H9 (cell line): Measurements from ENCODE around the gene WFIKKN1. TPM values are rescaled to one million over a fixed set of nuclear protein-coding genes. Genes with fewer than 3 reads are reported as not detected.

Experiments used
- DNase-seq: peaks from one replicate; pipeline ENCODE4 v3.0.0-alpha.2; 2017
- H2AFZ ChIP-seq: one replicate; pipeline ENCODE4 v1.6.1; 2013; ENCODE audit warnings: mild to moderate bottlenecking, low read length, control low read depth, moderate library complexity
- H2AK5ac ChIP-seq: 2 replicates; pipeline ENCODE4 v1.6.1; 2013; ENCODE audit warnings: low read length, control low read depth, mixed read lengths; ENCODE audit not compliant: insufficient read length
- H2BK120ac ChIP-seq: one replicate; pipeline ENCODE4 v1.6.1; 2013; ENCODE audit warnings: low read depth, mild to moderate bottlenecking, low read length, control low read depth, inconsistent platforms; ENCODE audit not compliant: poor library complexity, severe bottlenecking
- H2BK12ac ChIP-seq: 2 replicates; pipeline ENCODE4 v1.6.1; 2013; ENCODE audit warnings: low read length, control low read depth, mixed read lengths, low read depth; ENCODE audit not compliant: insufficient read length
- H2BK15ac ChIP-seq: 2 replicates; pipeline ENCODE4 v1.6.1; 2013; ENCODE audit warnings: low read depth, low read length, control low read depth
- H2BK20ac ChIP-seq: one replicate; pipeline ENCODE4 v1.6.1; 2013; ENCODE audit warnings: low read depth, mild to moderate bottlenecking, low read length, control low read depth, inconsistent platforms; ENCODE audit not compliant: poor library complexity, severe bottlenecking
- H2BK5ac ChIP-seq: 2 replicates; pipeline ENCODE4 v1.6.1; 2013; ENCODE audit warnings: low read length, control low read depth, mixed read lengths; ENCODE audit not compliant: insufficient read length
- H3K14ac ChIP-seq: 2 replicates; pipeline ENCODE4 v1.6.1; 2013; ENCODE audit warnings: low read length, control low read depth; ENCODE audit not compliant: insufficient read depth
- H3K18ac ChIP-seq: 2 replicates; pipeline ENCODE4 v1.6.1; 2013; ENCODE audit warnings: low read depth, mild to moderate bottlenecking, mixed read lengths, low read length, control low read depth; ENCODE audit not compliant: insufficient read length
- H3K23ac ChIP-seq: 2 replicates; pipeline ENCODE4 v1.6.1; 2013; ENCODE audit warnings: low read length, control low read depth, mixed read lengths, low read depth; ENCODE audit not compliant: insufficient read length
- H3K23me2 ChIP-seq: 2 replicates; pipeline ENCODE4 v1.6.1; 2013; ENCODE audit warnings: low read depth, mild to moderate bottlenecking, mixed read lengths, low read length, control low read depth; ENCODE audit not compliant: insufficient read length, poor library complexity, severe bottlenecking
- H3K27ac ChIP-seq: 2 replicates; pipeline ENCODE4 v1.5.1; 2013; ENCODE audit warnings: low read length, control low read depth, mixed read lengths, low read depth; ENCODE audit not compliant: insufficient read length
- H3K27me3 ChIP-seq: 2 replicates; pipeline ENCODE4 v1.6.1; 2013; ENCODE audit warnings: low read length, control low read depth, inconsistent platforms; ENCODE audit not compliant: insufficient read depth
- H3K4ac ChIP-seq: 2 replicates; pipeline ENCODE4 v1.6.1; 2013; ENCODE audit warnings: low read depth, mild to moderate bottlenecking, control low read depth, inconsistent platforms, low read length, moderate library complexity
- H3K4me1 ChIP-seq: 2 replicates; pipeline ENCODE4 v1.6.1; 2013; ENCODE audit warnings: low read length, control low read depth, inconsistent platforms; ENCODE audit not compliant: insufficient read depth
- H3K4me2 ChIP-seq: 2 replicates; pipeline ENCODE4 v1.6.1; 2013; ENCODE audit warnings: low read length, control low read depth, mixed read lengths; ENCODE audit not compliant: insufficient read length, insufficient read depth
- H3K56ac ChIP-seq: 2 replicates; pipeline ENCODE4 v1.6.1; 2013; ENCODE audit warnings: low read depth, mild to moderate bottlenecking, mixed read lengths, low read length, control low read depth; ENCODE audit not compliant: insufficient read length
- H3K79me1 ChIP-seq: 2 replicates; pipeline ENCODE4 v1.6.1; 2013; ENCODE audit warnings: low read depth, mild to moderate bottlenecking, moderate library complexity, low read length, control low read depth, inconsistent platforms; ENCODE audit not compliant: insufficient read depth, poor library complexity, severe bottlenecking
- H3K79me2 ChIP-seq: 2 replicates; pipeline ENCODE4 v1.6.1; 2013; ENCODE audit warnings: low read length, control low read depth, inconsistent platforms; ENCODE audit not compliant: insufficient read depth
- H3K9ac ChIP-seq: 2 replicates; pipeline ENCODE4 v1.6.1; 2013; ENCODE audit warnings: low read length, control low read depth, mixed read lengths; ENCODE audit not compliant: insufficient read length; ENCODE audit errors: extremely low read depth
- H3K9me3 ChIP-seq: one replicate; pipeline ENCODE4 v1.6.1; 2013; ENCODE audit warnings: low read depth, low read length, inconsistent platforms; ENCODE audit not compliant: control insufficient read depth
- H3T11ph ChIP-seq: one replicate; pipeline ENCODE4 v1.6.1; 2013; ENCODE audit warnings: mild to moderate bottlenecking, low read length, control low read depth, inconsistent platforms
- H4K20me1 ChIP-seq: one replicate; pipeline ENCODE4 v1.6.1; 2013; ENCODE audit not compliant: control insufficient read depth, insufficient read length, insufficient read depth
- H4K5ac ChIP-seq: 2 replicates; pipeline ENCODE4 v1.6.1; 2013; ENCODE audit warnings: low read depth, mild to moderate bottlenecking, mixed read lengths, low read length, control low read depth; ENCODE audit not compliant: insufficient read length
- H4K8ac ChIP-seq: replicated peaks from 2 replicates; pipeline ENCODE4 v1.6.1; 2013; ENCODE audit warnings: low read length, control low read depth, mixed read lengths, low read depth; ENCODE audit not compliant: insufficient read length
- H4K91ac ChIP-seq: 2 replicates; pipeline ENCODE4 v1.6.1; 2013; ENCODE audit warnings: low read depth, mild to moderate bottlenecking, moderate library complexity, mixed read lengths, low read length, control low read depth; ENCODE audit not compliant: insufficient read length
- H3K27ac Mint-ChIP-seq, 3 experiments: 2 replicates in 2 of 3; 3 replicates in 1 of 3; pipeline ENCODE4 v1.8.0; 2020 to 2021; ENCODE audit warnings: mixed read lengths in 3 of 3, mild to moderate bottlenecking in 1 of 3, moderate library complexity in 1 of 3
- H3K27me3 Mint-ChIP-seq: 2 replicates; pipeline ENCODE4 v1.8.0; 2021; ENCODE audit warnings: low read depth, mild to moderate bottlenecking, moderate library complexity, mixed read lengths
- H3K36me3 Mint-ChIP-seq, 3 experiments: 2 replicates in 2 of 3; 3 replicates in 1 of 3; pipeline ENCODE4 v1.8.0; 2020 to 2021; ENCODE audit warnings: low read depth in 3 of 3, mixed read lengths in 3 of 3; ENCODE audit not compliant: insufficient read depth in 1 of 3
- H3K4me1 Mint-ChIP-seq, 2 experiments: 2 replicates each; pipeline ENCODE4 v1.8.0; 2020; ENCODE audit warnings: mixed read lengths in 2 of 2
- H3K4me3 Mint-ChIP-seq, 2 experiments: 2 replicates in 1 of 2; 3 replicates in 1 of 2; pipeline ENCODE4 v1.8.0; 2020 to 2021; ENCODE audit warnings: mild to moderate bottlenecking in 2 of 2, mixed read lengths in 2 of 2, moderate library complexity in 1 of 2
- H3K9me3 Mint-ChIP-seq, 2 experiments: 2 replicates in 1 of 2; 3 replicates in 1 of 2; pipeline ENCODE4 v1.8.0; 2020; ENCODE audit warnings: mild to moderate bottlenecking in 2 of 2, mixed read lengths in 2 of 2, moderate library complexity in 1 of 2
- WGBS: extraction: QIAGEN DNeasy Blood & Tissue Kit; methylation state at CpG from one replicate; pipeline ENCODE4 v1.1.7; 2013; ENCODE audit warnings: missing lambda C conversion rate, low lambda C conversion rate, mixed read lengths; ENCODE audit not compliant: insufficient read length; ENCODE audit errors: extremely low coverage; 5-methylcytosine and 5-hydroxymethylcytosine counted together
- total RNA-seq: library from RNA; stranded (reverse); gene quantifications from 2 replicates; pipeline ENCODE4 v1.2.1, GENCODE V29; 2021
- TF ChIP-seq, protein P1 (sequence below): fragments of 200-600 bp; sonication (generic); conservative IDR thresholded peaks from 3 replicates; pipeline ENCODE4 v1.8.0; 2021; ENCODE audit warnings: antibody characterized with exemption, mild to moderate bottlenecking

The WFIKKN1 gene
- total RNA-seq, 1 experiment from 2014 or later = 8.3 TPM

DNA sequence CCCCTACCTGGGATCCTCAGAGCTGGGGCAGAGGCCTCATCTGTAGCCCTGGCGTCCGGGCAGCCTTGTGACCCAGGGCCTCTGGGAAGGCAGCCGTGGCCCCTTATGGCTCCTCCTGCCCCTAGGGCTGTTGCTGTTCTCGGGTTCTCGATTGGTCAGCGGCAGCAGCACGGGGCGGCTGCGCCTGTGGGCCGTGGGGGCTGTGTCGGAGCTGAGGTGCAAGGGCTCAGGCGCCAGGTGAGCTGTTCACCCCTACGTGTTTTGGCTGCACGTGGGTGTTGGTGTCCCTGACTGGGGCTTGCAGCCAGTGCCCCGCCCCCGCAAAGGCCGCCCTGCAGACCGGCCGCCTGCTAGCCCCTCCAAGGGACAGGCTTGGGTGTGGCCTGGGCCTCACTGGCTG lies 31.3 kb downstream of the WFIKKN1 start:
- no peaks in the 10 kb centered on the region for H3K9me3 Mint-ChIP-seq
- Histone ChIP-seq H2BK120ac (no peak overlapping the region), H3K27ac (no peak overlapping the region), H2AFZ (no peak overlapping the region), H3K27me3 (no peaks in the 10 kb centered on the region), H3K9ac (no peak overlapping the region), H4K5ac (no peak overlapping the region), H3K4ac (no peak overlapping the region), H2AK5ac (no peak overlapping the region), H3T11ph (no peak overlapping the region), H3K4me1 (no peaks in the 10 kb centered on the region; the same call in 1 of the 2 replicates), H3K14ac (no peak overlapping the region), H3K18ac (no peak overlapping the region), H4K20me1 (no peaks in the 10 kb centered on the region), H3K23me2 (no peaks in the 10 kb centered on the region), H2BK12ac (no peak overlapping the region), H2BK15ac (no peak overlapping the region), H3K4me2 (no peak overlapping the region), H2BK5ac (no peak overlapping the region), H3K79me2 (no peaks in the 10 kb centered on the region), H4K8ac (no peak overlapping the region), H3K23ac (no peak overlapping the region), H3K79me1 (no peaks in the 10 kb centered on the region), H3K56ac (no peak overlapping the region), H4K91ac (no peak overlapping the region), H3K9me3 (no peaks in the 10 kb centered on the region), H2BK20ac (no peak overlapping the region)
- peaks cover 0 to 5% of the 10 kb centered on the region in 2 experiments; a peak in 2 of 4 replicates for H3K4me1 Mint-ChIP-seq
- no CpG with 5 or more reads among the region's 19 CpGs for WGBS
- no peak overlapping the region for H3K27ac Mint-ChIP-seq
- TF ChIP-seq, protein P1, sequence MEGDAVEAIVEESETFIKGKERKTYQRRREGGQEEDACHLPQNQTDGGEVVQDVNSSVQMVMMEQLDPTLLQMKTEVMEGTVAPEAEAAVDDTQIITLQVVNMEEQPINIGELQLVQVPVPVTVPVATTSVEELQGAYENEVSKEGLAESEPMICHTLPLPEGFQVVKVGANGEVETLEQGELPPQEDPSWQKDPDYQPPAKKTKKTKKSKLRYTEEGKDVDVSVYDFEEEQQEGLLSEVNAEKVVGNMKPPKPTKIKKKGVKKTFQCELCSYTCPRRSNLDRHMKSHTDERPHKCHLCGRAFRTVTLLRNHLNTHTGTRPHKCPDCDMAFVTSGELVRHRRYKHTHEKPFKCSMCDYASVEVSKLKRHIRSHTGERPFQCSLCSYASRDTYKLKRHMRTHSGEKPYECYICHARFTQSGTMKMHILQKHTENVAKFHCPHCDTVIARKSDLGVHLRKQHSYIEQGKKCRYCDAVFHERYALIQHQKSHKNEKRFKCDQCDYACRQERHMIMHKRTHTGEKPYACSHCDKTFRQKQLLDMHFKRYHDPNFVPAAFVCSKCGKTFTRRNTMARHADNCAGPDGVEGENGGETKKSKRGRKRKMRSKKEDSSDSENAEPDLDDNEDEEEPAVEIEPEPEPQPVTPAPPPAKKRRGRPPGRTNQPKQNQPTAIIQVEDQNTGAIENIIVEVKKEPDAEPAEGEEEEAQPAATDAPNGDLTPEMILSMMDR = no peak
- DNase-seq = no peak
- no peak overlapping the region for H3K4me3 Mint-ChIP-seq
- peaks cover 2 to 13% (median 8%) of the 10 kb centered on the region in 3 experiments; a peak in 5 of 7 replicates for H3K36me3 Mint-ChIP-seq
- no peaks in the 10 kb centered on the region for H3K27me3 Mint-ChIP-seq
